AG20443 (cell line): Measurements from ENCODE around the gene FUBP3.

Source experiments
- DNase-seq: peaks from one replicate; pipeline ENCODE4 v3.0.0; 2012; ENCODE audit warnings: low spot score, mixed read lengths

Gene FUBP3

GRCh38 chr9:130607640-130608420, 28.5 kb downstream of the FUBP3 start:
- peak; percentile 58 for DNase-seq

DNA sequence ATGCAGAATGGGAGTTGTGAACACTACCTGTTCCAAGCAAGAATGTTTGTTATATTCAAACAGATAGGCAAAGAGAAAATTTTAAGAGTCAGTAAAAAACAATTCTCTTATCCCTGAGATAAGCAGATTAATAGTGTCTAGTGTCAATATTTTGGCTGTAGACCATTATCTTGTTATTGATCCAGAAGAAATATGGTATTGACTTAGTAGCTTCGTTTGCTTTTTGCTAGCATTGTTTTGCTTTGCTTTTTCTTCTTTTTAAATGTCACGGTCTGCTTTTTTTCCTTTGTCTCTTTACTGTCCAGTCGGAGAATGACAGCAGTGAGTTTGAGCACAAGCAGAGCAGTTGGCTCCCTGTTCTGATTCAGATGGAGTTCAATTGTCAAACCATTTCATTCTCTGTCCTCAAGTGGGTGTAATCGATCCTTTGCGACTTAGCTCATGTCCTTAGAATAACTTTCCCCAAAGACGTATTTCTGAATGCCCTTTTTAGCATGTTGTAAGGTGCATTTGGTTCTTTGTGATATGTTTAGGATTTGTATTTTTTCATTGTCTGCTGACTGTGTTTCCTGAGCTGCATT, 29.3 kb downstream of the FUBP3 start:
- DNase-seq = no peak

- DNase-seq = no peak
These were observed 29.8 kb downstream of the FUBP3 start for GRCh38 chr9:130609163-130609562.

DNA sequence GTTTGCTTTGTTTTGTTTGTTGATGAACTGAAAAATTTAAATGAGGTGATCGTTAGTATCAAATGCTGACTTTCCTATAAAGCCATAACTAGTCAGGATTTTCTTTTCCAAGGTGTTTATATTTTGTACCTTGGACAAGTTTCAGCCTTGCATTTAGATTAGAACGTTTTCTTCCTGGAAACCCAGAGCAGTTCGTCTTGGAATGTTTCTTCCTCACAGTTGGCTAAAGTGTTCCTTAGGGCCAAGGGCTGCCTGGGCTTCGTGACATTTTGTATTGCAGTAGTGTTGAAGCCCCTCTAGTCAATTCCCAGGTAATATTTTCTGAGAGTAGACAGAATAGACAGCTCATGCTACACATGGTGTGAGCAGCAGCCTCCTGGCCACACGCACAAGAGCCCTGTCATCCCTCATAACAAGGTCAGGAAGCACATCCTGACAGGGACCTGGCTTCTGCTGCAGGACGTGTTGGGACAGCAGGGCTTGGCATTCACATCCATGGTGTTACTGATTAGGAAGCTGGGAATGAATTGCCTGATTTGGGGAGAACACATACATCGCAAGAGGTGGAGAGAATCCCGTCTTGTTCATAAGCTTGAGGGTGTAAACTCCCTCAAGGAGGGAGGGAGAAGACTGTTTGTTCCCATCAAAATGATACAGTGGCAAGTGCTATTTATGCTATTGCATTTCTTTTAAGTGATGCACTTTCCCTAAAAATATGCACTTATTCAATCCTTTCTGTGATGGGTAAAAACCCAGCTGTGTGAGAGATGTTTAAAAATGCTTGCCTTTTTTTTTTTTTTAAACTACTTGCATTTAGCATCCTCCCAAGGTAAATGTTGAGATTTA, 31.7 kb downstream of the FUBP3 start:
- DNase-seq = no peak

GRCh38 chr9:130616451-130616850, 37.1 kb downstream of the FUBP3 start:
- no peak for DNase-seq

GRCh38 chr9:130623466-130623865, 44.1 kb downstream of the FUBP3 start:
- no peak for DNase-seq

GRCh38 chr9:130624154-130624553, 44.8 kb downstream of the FUBP3 start:
- no peak for DNase-seq

DNA sequence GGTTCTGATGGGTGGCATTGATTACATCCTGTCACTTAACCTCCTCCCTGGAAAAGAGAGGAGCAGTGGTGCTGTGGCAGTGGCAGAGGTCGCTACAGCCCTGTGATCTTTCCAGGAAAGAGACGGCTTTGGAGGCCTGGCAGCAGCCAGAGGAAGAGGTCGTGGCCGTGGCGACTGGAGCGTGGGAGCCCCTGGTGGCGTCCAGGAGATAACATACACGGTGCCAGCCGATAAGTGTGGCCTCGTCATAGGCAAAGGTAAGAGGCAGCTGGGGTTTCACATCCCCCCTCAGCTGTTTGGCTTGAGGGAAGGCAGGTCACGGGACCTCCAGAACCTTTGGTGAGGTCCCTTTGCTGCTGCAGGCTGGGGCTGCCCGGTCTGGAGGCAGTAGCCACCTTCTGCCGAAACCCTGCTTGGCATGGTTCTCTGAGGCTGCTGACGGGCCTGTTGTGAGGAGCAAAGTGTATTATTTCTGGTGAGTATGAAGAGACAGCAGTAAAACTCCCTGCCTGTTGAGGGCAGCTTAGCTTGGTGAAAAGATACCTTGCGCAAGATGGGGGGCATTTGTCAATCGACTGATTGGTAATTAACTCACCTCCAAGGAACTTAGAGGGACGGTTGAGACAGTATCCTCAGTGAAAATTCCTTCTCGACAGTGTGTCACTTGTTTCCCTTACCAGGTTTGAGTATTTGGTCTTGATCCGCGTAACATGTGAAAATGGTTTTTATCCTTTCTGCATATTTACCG, 47.0 kb downstream of the FUBP3 start:
- no peak for DNase-seq

- DNase-seq = no peak
These were observed 47.7 kb downstream of the FUBP3 start for GRCh38 chr9:130627051-130627450.

GRCh38 chr9:130627896-130628792, 48.8 kb downstream of the FUBP3 start:
- DNase-seq = no peak

DNA sequence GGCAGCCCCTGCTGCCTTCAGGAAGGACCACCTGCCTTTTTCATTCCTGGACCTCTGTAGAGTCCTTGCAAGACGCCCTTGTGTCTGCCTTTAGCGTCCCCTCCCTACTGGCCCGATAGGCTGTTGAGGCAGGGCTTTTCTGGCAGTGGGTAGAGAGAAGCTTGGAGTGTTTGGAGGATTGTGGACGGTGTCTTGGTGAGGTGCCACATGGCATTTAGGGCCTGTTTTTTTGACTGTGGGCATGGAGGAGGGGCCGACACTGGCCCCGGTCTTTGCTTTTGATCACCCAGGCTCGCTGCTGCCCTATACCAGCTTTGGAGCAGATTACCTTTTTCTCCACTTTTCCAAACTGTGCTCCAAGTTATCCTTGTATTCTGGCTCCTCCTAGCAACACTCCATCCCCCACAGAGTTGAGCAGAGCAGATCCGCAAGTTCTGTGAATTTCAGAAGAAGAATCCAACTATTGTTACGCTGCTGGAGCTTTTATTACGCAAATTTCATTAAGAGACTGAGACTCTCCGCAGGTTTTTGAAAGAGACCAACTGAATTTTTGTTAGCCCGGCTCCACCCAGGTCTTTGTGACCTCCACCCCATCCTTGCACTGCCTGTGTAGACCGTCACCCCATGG, 50.2 kb downstream of the FUBP3 start:
- no peak for DNase-seq

GRCh38 chr9:130630071-130630450, 50.7 kb downstream of the FUBP3 start:
- no peak for DNase-seq

DNA sequence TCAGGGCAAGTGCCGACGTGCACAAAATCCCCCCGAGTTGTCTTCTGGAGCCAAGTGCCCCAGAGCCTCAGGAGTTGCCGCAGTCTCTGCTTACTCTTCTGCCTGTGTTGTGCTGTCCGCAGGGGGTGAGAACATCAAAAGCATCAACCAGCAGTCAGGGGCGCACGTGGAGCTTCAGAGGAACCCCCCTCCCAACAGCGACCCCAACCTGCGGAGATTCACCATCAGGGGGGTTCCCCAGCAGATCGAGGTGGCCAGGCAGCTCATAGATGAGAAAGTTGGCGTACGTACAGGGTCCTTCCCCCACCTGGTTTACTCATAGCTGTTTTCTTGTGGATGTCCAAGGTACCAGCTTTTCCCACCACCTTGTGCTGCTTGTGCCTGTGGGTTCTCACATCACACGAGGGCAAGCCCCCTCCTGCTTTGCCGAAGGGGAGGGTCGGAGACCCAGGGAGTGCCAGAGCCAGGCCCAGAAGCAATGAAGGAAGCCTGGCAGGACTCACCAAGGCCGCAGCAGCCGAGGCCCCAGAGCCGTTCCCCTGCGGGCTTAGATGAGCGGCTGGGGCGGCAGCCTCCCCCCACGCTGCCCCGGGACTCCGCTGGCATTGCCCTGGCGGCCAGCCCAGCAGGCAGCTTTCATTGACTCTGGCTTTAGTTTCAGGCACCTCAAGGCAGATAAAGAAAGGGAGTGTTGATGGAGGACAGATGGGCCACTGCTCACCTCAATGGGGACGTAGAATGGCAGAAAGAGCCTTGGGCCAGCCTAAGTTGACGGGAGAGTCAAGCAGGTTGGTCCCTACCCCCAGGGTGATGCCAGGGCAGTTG, 51.3 kb downstream of the FUBP3 start:
- no peak for DNase-seq

GRCh38 chr9:130631331-130632080, 52.1 kb downstream of the FUBP3 start:
- no peak for DNase-seq

DNA sequence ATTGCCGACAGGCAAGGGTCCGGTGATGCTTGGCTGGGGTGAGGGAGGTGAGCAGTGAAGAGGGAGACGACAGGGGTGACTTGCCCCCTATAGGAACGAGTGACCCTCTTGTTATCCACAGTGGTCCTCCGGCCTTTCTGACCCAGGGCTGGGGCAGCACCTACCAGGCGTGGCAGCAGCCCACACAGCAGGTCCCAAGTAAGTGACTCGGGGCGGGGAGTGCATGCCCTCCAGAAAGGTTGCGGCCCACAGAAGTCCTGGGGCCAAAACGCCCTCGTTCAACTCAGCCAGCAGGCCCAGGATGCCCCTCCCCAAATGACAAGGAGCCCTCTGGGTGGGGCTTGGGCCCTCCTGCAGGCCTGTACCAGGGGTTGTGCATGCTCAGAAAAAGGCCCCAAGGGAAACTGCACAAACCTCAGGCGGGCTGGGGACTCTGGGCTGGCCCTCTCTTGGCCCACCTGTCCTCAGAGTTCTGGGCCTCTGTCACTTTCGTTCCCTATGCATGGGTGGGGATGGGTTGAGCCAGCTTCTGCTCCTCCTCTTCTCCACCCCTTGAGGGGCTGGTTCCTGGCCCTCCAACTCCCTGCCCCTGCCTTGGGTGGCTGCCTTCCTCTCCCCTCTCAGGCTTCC, 52.8 kb downstream of the FUBP3 start:
- DNase-seq = no peak

GRCh38 chr9:130632841-130633240, 53.5 kb downstream of the FUBP3 start:
- DNase-seq = no peak

GRCh38 chr9:130633336-130634190, 54.2 kb downstream of the FUBP3 start:
- DNase-seq = no peak
